GM10266 (cell line): ENCODE results near the gene MFSD11.
A peak's percentile ranks its signal among the peaks of the same experiment; 100 is the strongest.
"Not testable (repeated sequence)": the region's sequence is repeated elsewhere in the genome, so short reads cannot be mapped to it uniquely, and the experiment has no call there.

Experiments
- DNase-seq: peaks from one replicate; pipeline ENCODE4 v3.0.0; 2012; ENCODE audit errors: extremely low spot score
- TF ChIP-seq, protein P1 (sequence below): IDR thresholded peaks from 2 replicates; pipeline ENCODE4 v1.5.1; 2012; ENCODE audit warnings: mild to moderate bottlenecking, low read depth; ENCODE audit not compliant: control insufficient read depth, insufficient read depth; ENCODE audit errors: missing control alignments

Gene MFSD11

DNA sequence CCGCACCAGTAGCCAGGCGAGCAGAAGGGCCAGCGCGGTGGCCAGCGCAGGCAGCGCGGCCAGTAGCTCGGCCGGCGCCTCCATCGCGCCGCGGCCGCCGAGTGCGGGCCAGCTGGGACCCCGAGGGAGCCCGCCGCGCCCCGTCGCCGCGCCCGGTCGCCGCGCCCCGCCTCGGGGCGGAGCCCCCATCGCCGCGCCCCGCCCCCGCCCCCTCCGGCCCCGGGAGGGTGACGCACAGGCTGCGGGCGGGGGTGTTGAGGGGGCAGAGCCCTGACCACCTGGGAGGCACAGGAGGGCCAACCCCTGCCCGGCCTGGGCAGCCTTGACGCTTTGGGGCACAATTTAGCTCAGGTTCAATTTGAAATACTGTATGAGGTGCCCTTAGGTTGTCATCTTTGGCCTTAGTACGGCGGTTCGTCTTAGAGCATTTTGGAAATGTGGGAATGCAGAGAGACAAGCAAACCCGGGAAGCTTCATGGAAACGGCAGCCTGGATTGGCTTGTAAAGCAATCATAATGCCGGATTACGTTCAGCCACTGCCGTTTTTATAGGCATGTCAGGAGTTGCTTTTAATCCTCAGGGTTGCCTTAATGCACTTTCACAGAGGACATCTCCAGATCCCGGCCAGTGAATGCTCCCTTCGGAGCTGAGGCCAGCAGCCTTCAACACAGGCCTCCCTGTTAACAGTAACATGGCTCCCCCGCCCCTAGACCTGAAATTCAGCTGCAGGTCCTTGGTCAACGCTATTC, 26.9 kb upstream of the MFSD11 start, which contains the start of gene MXRA7:
Gene MXRA7 (minus strand): TSS at position 103 of the 749 bp plus-strand sequence. CDS start 19 bp downstream, at position 84.
- TF ChIP-seq, protein P1, sequence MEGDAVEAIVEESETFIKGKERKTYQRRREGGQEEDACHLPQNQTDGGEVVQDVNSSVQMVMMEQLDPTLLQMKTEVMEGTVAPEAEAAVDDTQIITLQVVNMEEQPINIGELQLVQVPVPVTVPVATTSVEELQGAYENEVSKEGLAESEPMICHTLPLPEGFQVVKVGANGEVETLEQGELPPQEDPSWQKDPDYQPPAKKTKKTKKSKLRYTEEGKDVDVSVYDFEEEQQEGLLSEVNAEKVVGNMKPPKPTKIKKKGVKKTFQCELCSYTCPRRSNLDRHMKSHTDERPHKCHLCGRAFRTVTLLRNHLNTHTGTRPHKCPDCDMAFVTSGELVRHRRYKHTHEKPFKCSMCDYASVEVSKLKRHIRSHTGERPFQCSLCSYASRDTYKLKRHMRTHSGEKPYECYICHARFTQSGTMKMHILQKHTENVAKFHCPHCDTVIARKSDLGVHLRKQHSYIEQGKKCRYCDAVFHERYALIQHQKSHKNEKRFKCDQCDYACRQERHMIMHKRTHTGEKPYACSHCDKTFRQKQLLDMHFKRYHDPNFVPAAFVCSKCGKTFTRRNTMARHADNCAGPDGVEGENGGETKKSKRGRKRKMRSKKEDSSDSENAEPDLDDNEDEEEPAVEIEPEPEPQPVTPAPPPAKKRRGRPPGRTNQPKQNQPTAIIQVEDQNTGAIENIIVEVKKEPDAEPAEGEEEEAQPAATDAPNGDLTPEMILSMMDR = no peak
- DNase-seq = peak; percentile 83

DNA sequence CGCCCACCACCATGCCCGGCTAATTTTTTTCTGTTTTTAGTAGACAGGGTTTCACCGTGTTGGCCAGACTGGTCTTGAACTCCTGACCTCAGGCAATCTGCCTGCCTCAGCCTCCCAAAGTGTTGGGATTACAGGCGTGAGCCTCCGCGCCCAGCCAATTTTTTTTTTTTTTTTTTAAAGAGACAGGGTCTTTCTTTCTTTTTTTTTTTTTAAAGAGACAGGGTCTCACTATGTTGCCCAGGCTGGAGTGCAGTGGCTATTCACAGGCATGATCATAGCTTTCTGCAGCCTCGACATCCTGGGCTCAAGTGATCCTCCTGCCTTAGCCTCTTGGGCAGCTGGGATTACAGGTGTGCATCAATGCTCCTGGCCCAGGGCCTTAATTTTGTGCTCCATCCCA, 25.6 kb upstream of the MFSD11 start:
- DNase-seq = not testable (repeated sequence)

DNA sequence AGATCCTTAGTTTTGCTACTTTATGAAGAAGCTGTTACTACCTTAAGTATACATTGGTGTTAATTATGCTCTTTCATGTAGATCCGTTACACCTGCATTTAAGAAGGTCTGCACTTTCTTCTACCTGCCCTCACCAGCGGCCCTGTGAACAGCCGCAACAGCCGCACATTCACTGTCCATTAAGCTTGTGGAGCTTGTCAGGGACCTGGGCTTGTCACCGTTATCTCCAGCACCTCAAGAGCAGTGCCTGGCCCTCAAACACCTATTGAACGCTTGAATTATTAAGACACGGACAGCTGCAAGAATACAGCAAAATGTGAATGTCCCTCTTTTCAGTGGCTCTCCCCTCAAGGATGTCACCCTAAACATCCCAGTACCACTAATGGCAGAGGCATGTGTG, 24.2 kb upstream of the MFSD11 start:
- no peak for DNase-seq
- TF ChIP-seq, protein P1 = no peak

DNA sequence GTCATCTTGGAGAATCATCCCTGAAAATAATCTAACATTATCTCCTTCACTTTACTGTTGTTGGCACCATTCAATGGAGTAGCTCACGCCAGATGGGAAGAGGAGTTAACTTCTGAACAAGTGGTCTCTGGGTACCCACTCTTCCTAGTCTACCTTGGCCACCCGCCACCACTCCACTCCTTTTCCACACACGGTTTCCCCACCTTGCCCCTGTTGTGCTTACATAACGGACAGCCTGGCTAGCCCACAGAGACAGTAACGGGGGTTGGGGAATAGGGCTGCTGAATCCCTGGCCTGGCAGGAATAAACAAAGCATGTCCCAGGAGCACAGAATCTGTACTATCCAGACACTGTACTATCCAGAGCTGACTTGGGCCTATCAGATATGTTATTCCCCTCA, 23.6 kb upstream of the MFSD11 start:
- TF ChIP-seq, protein P1 = no peak
- no peak for DNase-seq

DNA sequence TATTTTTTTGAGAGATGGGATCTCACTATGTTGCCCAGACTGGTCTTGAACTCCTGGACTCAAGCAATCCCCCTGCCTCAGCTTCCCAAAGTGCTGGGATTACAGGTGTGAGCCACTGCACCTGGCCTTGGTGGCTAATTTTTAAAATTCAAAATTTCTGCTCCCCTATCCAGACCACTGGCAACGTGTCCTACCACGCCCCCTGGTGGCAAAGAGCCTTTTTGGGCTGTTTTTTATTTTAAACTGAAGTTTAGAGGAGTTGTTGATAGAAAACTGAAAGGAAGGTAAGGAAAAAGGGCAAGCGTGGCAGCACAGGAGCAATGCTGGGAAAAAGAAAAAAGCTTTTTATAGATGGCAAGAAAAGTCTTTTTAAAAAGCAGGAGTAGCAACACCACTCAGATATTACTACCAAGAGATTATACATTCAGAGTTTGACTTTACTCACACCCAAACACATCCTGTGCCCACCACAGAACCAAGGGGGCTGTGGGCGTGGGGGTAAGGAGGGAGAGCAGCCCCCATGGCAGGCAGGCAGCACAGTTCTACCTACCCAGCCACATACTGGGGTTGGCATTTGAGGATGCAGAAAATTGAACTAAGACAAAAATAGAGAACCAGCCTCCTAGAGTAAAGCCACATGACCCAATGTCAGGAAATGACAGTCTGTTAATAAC, 23.0 kb upstream of the MFSD11 start:
- DNase-seq = peak; percentile 66

DNA sequence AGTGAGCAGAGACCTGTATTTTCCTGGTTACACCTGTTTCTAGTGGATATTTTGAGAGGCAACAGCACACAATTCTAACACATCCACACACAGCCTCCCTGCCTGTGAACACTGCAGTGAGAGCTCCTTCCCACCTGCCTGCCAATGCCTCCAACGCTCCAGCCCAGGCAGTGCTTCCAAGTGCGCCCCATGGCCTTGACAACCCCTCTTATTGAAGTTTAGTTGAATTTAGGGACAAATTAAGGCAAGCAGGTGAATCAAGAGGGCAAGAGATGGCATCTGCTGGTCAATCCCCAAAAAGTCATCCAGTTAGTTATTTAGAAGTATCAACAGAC, 22.5 kb upstream of the MFSD11 start:
- TF ChIP-seq, protein P1 = no peak
- no peak for DNase-seq

More for the DNA sequence above, 23.0 kb upstream of the MFSD11 start:
- TF ChIP-seq, protein P1 = peak; percentile 78

DNA sequence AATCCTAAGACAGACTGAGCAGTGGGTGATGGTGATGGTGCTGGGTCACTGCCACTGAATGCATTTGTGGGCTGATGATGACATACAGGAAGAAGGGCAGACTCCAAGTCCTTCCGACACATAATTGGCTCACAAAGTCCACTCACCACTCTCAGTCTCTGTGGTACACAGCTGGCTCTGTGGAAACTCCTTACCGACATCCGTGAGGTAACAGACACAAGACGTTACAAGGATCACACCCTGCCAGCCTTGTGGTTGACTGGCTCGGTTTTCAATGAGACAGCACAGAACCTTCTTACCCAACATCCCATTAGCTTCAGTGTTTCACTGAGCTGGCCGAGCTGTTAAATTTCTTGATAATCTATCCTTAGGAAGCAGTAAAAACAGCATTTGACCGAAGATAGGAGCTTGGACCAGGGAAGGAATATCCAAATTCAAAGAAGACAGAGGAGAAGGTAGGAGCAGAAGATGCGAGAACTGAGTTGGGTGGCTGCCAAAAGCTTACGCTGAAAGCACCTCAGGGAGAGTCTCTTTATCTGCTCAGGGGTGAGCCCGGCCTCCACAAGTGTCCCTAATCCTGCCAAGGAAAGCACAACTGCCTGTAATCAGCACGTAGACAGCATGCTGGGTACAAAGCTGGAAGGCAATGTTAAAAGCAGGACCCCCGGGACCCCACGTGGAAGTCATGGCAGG, 21.6 kb upstream of the MFSD11 start:
- DNase-seq = no peak
- TF ChIP-seq, protein P1 = no peak
